CD4-positive, alpha-beta T cell treated with Interleukin-4 for 4 hours (primary cell): ENCODE results near the gene RPL36A.

Experiments used
- DNase-seq: peaks from one replicate; pipeline ENCODE4 v3.0.0-alpha.2; 2020

The RPL36A gene

GRCh38 chrX:101393530-101394305, 2.9 kb downstream of the RPL36A start:
- no peak for DNase-seq

- no peak for DNase-seq
These were observed 3.6 kb downstream of the RPL36A start for GRCh38 chrX:101394372-101394771.

- no peak for DNase-seq
These were observed 5.0 kb downstream of the RPL36A start for GRCh38 chrX:101395789-101396188.

DNA sequence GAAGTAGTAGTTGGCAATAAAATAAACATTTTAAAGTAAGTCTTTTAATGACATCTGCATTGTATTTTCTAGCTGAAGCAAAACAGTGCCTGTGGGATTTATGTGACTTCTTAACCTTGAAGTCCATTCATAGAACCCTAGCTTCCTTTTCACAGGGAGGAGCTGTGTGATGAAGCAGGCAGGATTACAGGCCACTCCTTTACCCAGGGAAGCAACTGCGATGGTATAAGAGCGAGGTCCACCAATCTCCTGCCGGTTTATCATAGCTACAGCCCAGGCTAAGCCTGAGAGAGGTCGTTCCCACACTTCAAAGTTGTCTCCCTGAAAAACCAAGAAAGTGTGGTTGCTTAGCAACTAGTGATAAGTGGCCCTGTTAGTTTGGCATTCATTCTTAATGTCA, 7.0 kb downstream of the RPL36A start:
- DNase-seq, result no peak

DNA sequence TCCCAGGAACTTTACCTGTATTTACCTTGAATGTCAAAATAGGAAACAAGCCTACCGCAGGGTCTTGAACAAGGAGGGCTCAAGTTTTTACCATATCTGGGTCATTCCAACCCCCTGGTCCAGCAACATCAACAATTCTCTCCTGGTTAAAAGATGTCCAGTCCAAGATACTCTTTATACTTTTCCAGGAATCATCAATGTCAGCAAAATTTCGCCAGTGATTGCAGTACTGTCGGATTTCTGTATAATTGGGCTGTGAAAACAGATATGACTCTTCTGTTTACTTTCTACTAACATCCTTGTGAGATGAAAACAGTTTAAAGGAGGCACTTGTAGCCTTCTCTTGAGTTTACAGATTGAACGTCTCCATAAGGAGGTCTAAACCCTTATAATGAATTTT, 7.9 kb downstream of the RPL36A start:
- DNase-seq, result no peak

DNA sequence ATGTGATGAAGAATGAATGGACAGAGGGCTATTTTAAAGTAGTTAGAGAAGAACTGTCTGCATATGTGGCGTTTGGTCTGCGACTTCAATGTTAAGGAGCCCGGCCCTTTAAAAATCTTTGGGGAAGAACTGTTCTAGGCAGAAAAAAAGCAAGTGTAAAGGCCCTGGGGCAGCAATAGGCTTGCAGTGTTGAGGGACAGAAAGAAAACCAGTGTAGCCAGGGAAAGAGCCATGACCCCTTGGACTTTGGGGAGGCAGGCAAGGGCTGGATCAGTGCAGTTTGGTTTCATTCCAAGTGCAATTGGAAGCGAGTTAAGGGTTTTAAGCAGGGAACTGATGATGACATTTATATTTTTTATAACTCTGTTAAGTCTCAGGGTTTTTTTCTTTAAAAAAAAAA, 9.0 kb downstream of the RPL36A start:
- no peak for DNase-seq

- DNase-seq, result no peak
These were observed 16.4 kb downstream of the RPL36A start for GRCh38 chrX:101407167-101407747.

- DNase-seq, result peak; percentile 97
These were observed 17.1 kb downstream of the RPL36A start, which contains the start of the genes GLA and HNRNPH2 for GRCh38 chrX:101407748-101408531. TSS of gene GLA (minus strand) at chrX:101407925. CDS start at chrX:101407903, 22 bp downstream. TSS of gene HNRNPH2 (plus strand) at chrX:101408222. CDS start at chrX:101411989, 3,767 bp downstream.

- no peak for DNase-seq
These were observed 17.7 kb downstream of the RPL36A start for GRCh38 chrX:101408532-101408841.

GRCh38 chrX:101409043-101409442, 18.2 kb downstream of the RPL36A start:
- DNase-seq, result no peak

GRCh38 chrX:101410461-101410860, 19.6 kb downstream of the RPL36A start:
- DNase-seq, result no peak

DNA sequence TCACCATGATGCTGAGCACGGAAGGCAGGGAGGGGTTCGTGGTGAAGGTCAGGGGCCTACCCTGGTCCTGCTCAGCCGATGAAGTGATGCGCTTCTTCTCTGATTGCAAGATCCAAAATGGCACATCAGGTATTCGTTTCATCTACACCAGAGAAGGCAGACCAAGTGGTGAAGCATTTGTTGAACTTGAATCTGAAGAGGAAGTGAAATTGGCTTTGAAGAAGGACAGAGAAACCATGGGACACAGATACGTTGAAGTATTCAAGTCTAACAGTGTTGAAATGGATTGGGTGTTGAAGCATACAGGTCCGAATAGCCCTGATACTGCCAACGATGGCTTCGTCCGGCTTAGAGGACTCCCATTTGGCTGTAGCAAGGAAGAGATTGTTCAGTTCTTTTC, 21.2 kb downstream of the RPL36A start:
- DNase-seq, result no peak

DNA sequence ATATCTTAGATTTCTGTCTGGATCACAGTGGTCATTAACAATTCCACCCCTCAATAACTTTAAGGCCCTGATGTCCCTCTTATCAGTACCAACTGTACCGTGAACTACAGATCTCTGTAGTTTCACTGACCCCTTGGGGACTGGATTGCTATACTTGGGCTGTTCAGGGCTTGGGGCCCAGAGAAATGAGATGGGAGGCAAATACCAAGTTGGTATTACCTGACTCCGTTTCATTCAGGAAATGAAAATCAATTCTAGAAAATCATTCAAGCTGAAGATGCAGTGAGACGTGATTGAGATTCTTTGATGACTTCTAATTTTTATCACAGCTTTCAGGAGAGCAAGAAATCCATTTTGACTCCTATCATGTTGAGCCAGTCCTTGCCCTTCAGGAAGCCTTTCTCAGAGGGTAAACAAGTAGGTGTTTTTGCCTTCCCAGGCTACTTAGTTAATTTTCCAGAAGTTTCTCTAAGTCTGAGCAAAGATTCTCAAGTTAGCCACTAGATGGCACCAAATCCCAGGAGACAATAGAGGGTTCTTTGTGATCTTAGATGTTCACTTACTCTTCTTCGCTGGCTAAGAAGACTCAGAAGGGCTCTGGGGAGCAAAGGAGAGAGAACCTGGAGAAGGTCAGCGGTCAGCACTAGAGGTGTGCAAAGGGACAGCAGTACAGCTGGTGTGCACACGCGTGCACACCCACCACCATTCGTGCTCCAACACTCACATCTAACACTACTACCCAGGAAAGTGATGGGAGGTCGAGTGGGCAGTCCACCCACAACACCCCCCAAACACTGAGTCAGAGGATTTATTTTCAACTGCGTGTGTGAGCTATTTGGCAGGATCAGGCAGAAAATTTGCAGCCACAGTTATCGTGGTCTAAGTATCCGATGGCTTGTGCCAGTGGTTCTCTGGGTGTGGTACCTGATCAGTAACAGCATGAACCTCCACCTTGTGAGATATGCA, 24.7 kb downstream of the RPL36A start:
- peak; percentile 72 for DNase-seq

GRCh38 chrX:101416691-101417090, 25.9 kb downstream of the RPL36A start:
- DNase-seq, result no peak

DNA sequence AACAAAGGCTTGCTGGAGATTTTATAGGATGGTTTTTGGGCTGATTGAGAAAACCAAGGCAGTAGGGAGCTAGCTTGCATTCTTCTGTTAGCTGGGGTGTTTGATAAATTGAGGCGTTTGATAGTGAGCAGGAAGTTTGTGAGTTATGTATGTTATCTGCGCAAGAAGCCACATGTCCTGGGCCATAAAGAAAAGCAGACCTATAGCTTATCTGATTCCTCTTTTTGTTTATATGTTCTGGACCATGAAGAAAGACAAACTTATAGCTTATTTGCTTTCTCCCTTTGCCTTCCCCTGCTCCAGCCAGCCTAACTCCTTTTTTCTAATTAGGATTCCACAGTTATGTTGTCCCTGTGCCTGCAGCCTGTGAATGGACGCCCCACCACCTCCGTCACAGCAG, 26.4 kb downstream of the RPL36A start:
- no peak for DNase-seq

GRCh38 chrX:101417981-101418841, 27.4 kb downstream of the RPL36A start:
- peak; percentile 11 for DNase-seq

DNA sequence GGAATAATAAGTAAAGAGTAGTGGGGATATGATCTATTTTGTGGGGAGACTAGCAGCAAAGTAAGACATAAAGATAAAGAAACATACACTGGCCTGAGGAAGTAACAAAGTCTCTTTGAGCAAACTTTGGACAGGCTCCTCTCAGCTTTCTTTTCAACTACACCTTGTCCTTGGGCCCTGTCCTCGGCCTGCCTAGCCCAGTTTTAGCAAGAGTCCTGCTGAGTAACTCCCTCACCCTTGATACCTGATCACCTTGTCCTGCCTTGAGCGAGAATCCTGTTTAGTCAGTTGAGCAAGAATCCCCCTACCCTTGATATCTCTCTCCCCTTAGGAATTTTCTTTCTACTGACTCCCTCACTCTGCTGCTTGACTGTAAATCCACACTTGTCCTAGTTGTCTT, 28.7 kb downstream of the RPL36A start:
- no peak for DNase-seq

- no peak for DNase-seq
These were observed 37.1 kb downstream of the RPL36A start for GRCh38 chrX:101427954-101428353.

DNA sequence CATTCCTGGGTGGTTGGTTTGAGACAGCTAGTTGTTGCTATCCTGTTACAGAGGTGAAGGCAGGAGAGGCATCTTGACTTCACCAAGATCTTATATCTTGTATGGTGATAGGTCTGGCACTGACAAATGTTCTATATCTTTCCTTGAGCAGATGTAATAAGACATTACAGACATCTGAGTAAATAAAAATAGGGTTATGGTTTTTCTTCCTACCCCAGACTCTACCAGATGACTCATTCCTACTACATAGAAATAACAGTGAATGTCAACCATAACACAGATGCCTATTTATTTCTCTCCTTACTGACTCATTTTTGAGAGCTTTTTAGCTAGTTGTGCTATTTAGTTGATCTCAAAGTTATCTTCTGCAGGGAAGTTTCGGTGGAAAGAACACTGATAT, 39.1 kb downstream of the RPL36A start:
- DNase-seq, result no peak

DNA sequence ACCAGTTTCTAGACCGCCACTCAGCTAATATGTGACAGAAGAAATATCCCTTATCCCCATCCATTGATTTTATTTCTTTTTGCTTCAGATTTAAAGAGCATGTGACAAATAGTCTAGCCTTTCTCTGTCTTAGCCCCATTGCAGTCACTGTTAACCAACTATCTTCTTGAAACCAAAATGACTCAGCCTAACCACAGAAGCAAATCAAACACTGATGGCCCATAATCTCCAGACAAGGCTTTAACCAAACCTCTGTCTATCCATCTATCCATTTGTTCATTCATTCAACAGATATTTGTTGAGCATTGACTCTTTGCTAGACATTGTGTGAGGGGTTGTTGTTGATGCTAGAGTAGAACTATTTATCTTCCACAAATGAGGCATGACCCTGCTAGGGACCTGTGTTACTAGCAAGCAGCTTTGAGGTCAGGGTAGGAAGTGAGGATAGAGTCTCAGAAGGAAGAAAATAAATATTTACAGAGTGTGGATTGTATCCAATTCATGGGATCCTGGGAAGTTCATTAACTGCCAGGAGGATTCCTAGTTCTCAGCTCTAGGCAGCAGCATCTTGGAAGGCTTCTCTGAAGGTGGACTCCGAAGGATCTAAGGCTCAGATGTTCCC, 39.8 kb downstream of the RPL36A start:
- DNase-seq, result peak; percentile 11

GRCh38 chrX:101442085-101442484, 51.3 kb downstream of the RPL36A start:
- DNase-seq, result no peak
